NT2/D1 (cell line): Measurements from ENCODE around the gene NFIX.

Source experiments
- SUZ12 ChIP-seq: IDR thresholded peaks from 2 replicates; pipeline ENCODE4 v1.6.1; 2011; ENCODE audit not compliant: insufficient read length, insufficient read depth; ENCODE audit errors: extremely low read depth
- YY1 ChIP-seq: IDR thresholded peaks from 2 replicates; pipeline ENCODE4 v1.6.1; 2011; ENCODE audit not compliant: insufficient read length, insufficient read depth

- TF ChIP-seq YY1 (no peak), SUZ12 (no peak)
These were observed 10.6 kb downstream of the NFIX start for GRCh38 chr19:13005861-13006370.
